Loucy (cell line): Measurements from ENCODE around the gene FGF9.

Experiments used
- EZH2phosphoT487 ChIP-seq: fragments of 200-600 bp; IDR thresholded peaks from 2 replicates; pipeline ENCODE4 v1.6.1; 2018; ENCODE audit warnings: antibody characterized with exemption, mild to moderate bottlenecking, moderate library complexity, borderline replicate concordance
- TF ChIP-seq, protein P1 (sequence below): fragments of 200-600 bp; sonication (generic); conservative IDR thresholded peaks from 2 replicates; pipeline ENCODE4 v1.5.1; 2014; ENCODE audit warnings: mild to moderate bottlenecking, antibody characterized with exemption, low read length

DNA sequence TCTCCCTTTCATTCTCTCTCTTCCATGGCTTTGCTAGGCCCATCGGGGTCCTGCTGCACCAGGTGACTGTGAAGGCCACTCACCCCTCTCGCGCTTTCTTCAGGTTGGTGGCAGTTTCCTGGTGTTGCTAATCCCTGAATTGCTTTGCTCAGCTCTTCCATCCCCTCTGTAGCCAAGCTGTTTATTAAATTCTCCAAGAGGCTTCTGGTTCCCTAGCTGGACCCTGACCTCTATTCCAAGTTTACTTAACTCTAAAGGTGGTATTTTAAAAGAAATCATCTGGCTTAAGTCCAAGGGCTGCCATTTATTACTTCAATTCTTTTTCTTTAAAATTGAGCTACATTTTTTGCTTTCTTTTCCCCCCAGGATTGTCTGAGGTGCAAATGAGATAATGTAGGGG is 34.2 kb upstream of the FGF9 start:
- TF ChIP-seq, protein P1, sequence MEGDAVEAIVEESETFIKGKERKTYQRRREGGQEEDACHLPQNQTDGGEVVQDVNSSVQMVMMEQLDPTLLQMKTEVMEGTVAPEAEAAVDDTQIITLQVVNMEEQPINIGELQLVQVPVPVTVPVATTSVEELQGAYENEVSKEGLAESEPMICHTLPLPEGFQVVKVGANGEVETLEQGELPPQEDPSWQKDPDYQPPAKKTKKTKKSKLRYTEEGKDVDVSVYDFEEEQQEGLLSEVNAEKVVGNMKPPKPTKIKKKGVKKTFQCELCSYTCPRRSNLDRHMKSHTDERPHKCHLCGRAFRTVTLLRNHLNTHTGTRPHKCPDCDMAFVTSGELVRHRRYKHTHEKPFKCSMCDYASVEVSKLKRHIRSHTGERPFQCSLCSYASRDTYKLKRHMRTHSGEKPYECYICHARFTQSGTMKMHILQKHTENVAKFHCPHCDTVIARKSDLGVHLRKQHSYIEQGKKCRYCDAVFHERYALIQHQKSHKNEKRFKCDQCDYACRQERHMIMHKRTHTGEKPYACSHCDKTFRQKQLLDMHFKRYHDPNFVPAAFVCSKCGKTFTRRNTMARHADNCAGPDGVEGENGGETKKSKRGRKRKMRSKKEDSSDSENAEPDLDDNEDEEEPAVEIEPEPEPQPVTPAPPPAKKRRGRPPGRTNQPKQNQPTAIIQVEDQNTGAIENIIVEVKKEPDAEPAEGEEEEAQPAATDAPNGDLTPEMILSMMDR: no peak
- no peak for TF ChIP-seq EZH2phosphoT487
